Kidney epithelial cell (primary cell): ENCODE data around the gene STK4. TPM values are rescaled to one million over a fixed set of nuclear protein-coding genes. Genes with fewer than 3 reads are reported as not detected.

Experiments used
- DNase-seq: peaks from one replicate; pipeline ENCODE4 v3.0.0-alpha.2; 2010; ENCODE audit warnings: low read depth
- H3K27me3 ChIP-seq: 2 replicates; pipeline ENCODE4 v1.6.0; 2011; ENCODE audit warnings: low read length; ENCODE audit not compliant: control insufficient read depth, insufficient read depth
- H3K36me3 ChIP-seq: 2 replicates; pipeline ENCODE4 v1.5.1; 2011; ENCODE audit warnings: low read length; ENCODE audit not compliant: control insufficient read depth, insufficient read depth
- H3K4me3 ChIP-seq: 2 replicates; pipeline ENCODE4 v1.5.1; 2011; ENCODE audit warnings: low read depth, mild to moderate bottlenecking, control low read depth, low read length
- CTCF ChIP-seq: IDR thresholded peaks from 2 replicates; pipeline ENCODE4 v1.5.1; 2011; ENCODE audit warnings: mild to moderate bottlenecking, moderate library complexity, low read length, control low read depth, inconsistent platforms; ENCODE audit not compliant: insufficient read depth, poor library complexity, severe bottlenecking
- total RNA-seq: library from RNA; depleted of rRNA; stranded (reverse); fragments of >200 nt; gene quantifications from 2 replicates; pipeline ENCODE4 v1.2.3, GENCODE V29; 2015

Gene STK4
- total RNA-seq: 20.1 and 27.1 TPM in 2 replicates

GRCh38 chr20:44966030-44966961 lies at the start of gene STK4:
Gene STK4, plus strand, starts transcription at chr20:44966512. Its CDS starts 57 bp downstream, at chr20:44966569.
- H3K4me3 ChIP-seq: peak within 1 kb of the TSS; percentile 91
- no peaks in the 10 kb centered on the region for H3K27me3 ChIP-seq
- H3K36me3 ChIP-seq: no peaks in the 10 kb centered on the region
- peak; percentile 64 for DNase-seq
- peak; percentile 48 for TF ChIP-seq CTCF

- Histone ChIP-seq H3K27me3 (no peaks in the 10 kb centered on the region), H3K36me3 (no peaks in the 10 kb centered on the region), H3K4me3 (no peak overlapping the region)
- no peak for DNase-seq
- no peak for TF ChIP-seq CTCF
Measured at GRCh38 chr20:44916586-44916985, 49.7 kb upstream of the STK4 start.

GRCh38 chr20:44917399-44917798 lies 48.9 kb upstream of the STK4 start:
- H3K27me3 ChIP-seq: no peaks in the 10 kb centered on the region
- H3K4me3 ChIP-seq: no peak overlapping the region
- no peak for TF ChIP-seq CTCF
- no peak for DNase-seq
- no peaks in the 10 kb centered on the region for H3K36me3 ChIP-seq

- Histone ChIP-seq H3K27me3 (no peaks in the 10 kb centered on the region), H3K4me3 (no peak overlapping the region), H3K36me3 (no peaks in the 10 kb centered on the region)
- DNase-seq: no peak
- TF ChIP-seq CTCF: no peak
Measured at GRCh38 chr20:44918342-44918741, 48.0 kb upstream of the STK4 start.

GRCh38 chr20:44918761-44919160 lies 47.6 kb upstream of the STK4 start:
- Histone ChIP-seq H3K27me3 (no peaks in the 10 kb centered on the region), H3K36me3 (no peaks in the 10 kb centered on the region), H3K4me3 (no peak overlapping the region)
- DNase-seq: no peak
- TF ChIP-seq CTCF: no peak
